ENCODE measurements around the gene KNDC1.

- TF ChIP-seq CTCF (IDR thresholded peaks at IDR 0.05; ENCODE audit: low read length) (no peak), EZH2 (optimal IDR thresholded peaks at IDR 0.05; ENCODE audit: low read depth, low read length) (no peak), EZH2phosphoT487 (IDR thresholded peaks at IDR 0.05; ENCODE audit: low read length) (no peak)
Observed at GRCh38 chr10:133179651-133180050, 19.6 kb downstream of the KNDC1 start.

Measured in MM.1S (cell line).